ENCODE measurements around the gene GMDS.

- TF ChIP-seq HMGXB4 (CRISPR knock-in tag; IDR thresholded peaks at IDR 0.05) (no peak), USF2 (CRISPR knock-in tag; IDR thresholded peaks at IDR 0.05) (no peak), ATF2 (CRISPR knock-in tag; IDR thresholded peaks at IDR 0.05; ENCODE audit: borderline replicate concordance, low read depth) (no peak), USF1 (CRISPR knock-in tag; IDR thresholded peaks at IDR 0.05) (no peak), MAX (CRISPR knock-in tag; IDR thresholded peaks at IDR 0.05) (no peak), CTCF (IDR thresholded peaks at IDR 0.05) (no peak), ZNF263 (CRISPR knock-in tag; IDR thresholded peaks at IDR 0.05; ENCODE audit: low read depth) (no peak), KAT7 (CRISPR knock-in tag; IDR thresholded peaks at IDR 0.05; ENCODE audit: borderline replicate concordance) (no peak), E2F5 (CRISPR knock-in tag; IDR thresholded peaks at IDR 0.05) (no peak), ELF4 (CRISPR knock-in tag; IDR thresholded peaks at IDR 0.05; ENCODE audit: low read depth) (no peak), NFYB (CRISPR knock-in tag; conservative IDR thresholded peaks at IDR 0.05; ENCODE audit: low read depth) (no peak), IRF2 (CRISPR knock-in tag; IDR thresholded peaks at IDR 0.05; ENCODE audit: borderline replicate concordance, low read depth) (no peak), JUN (CRISPR knock-in tag; IDR thresholded peaks at IDR 0.05) (no peak)
Measured at GRCh38 chr6:2254747-2255146, 9.3 kb upstream of the GMDS start.

Data from WTC11 (cell line).